Measurements from ENCODE around the gene TCEAL4. TPM values are rescaled to one million over a fixed set of nuclear protein-coding genes. Genes with fewer than 3 reads are reported as not detected.

Gene TCEAL4
- polyA plus RNA-seq (2013), result 75.0 and 80.5 TPM in 2 replicates

GRCh38 chrX:103585411-103586313 is at the start of gene TCEAL4:
Gene TCEAL4, plus strand, starts transcription at chrX:103585515. Its CDS starts 1,161 bp downstream, at chrX:103586676.
- no peak within 1 kb of the TSS for H3K27ac ChIP-seq (ENCODE audit: low read depth, low read length)
- H3K4me1 ChIP-seq (ENCODE audit: control insufficient read depth in 1 of 2, insufficient read depth in 2 of 2, low read length in 2 of 2), result no peaks in the 10 kb centered on the region
- H3K27me3 ChIP-seq (ENCODE audit: insufficient read depth, low read length), result no peaks in the 10 kb centered on the region
- H3K9ac ChIP-seq (ENCODE audit: low read length), result peak within 1 kb of the TSS; percentile 91
- H3K4me2 ChIP-seq (ENCODE audit: low read length), result peak within 1 kb of the TSS; percentile 75
- peak within 1 kb of the TSS; percentile 51 for H2BK5ac ChIP-seq (ENCODE audit: low read depth, low read length, poor library complexity)
- H3K9me3 ChIP-seq (ENCODE audit: insufficient read depth, low read depth, low read length), result no peaks in the 10 kb centered on the region
- H3K79me2 ChIP-seq (ENCODE audit: control insufficient read depth, insufficient read depth, low read length, poor library complexity), result peaks cover 5% of the 10 kb centered on the region
- H2AFZ ChIP-seq (ENCODE audit: insufficient read depth, low read length, poor library complexity), result peak within 1 kb of the TSS; percentile 76
- peak within 1 kb of the TSS; percentile 79 for H4K8ac ChIP-seq (ENCODE audit: low read depth, low read length)
- H2AK5ac ChIP-seq (ENCODE audit: low read length), result no peak within 1 kb of the TSS
- H4K12ac ChIP-seq (ENCODE audit: low read depth, low read length), result peak within 1 kb of the TSS; percentile 12
- H3K23ac ChIP-seq (ENCODE audit: low read length), result no peak within 1 kb of the TSS
- no peak within 1 kb of the TSS for H2BK12ac ChIP-seq (ENCODE audit: low read length)
- peak within 1 kb of the TSS; percentile 49 for H3K4ac ChIP-seq (ENCODE audit: low read depth, low read length)
- H3K18ac ChIP-seq (ENCODE audit: low read length), result peak within 1 kb of the TSS; percentile 65
- peak within 1 kb of the TSS; percentile 31 for H4K91ac ChIP-seq (ENCODE audit: low read depth, low read length)
- H2BK120ac ChIP-seq (ENCODE audit: insufficient read depth, low read length, poor library complexity), result peak within 1 kb of the TSS; percentile 34
- H3K79me1 ChIP-seq (ENCODE audit: low read length), result no peaks in the 10 kb centered on the region
- DNase-seq, result peak; percentile 7 to 40
- H3K14ac ChIP-seq (ENCODE audit: low read length), result no peak within 1 kb of the TSS
- peaks cover 2 to 3% of the 10 kb centered on the region in 2 experiments for H3K36me3 ChIP-seq (ENCODE audit: control insufficient read depth in 1 of 2, insufficient read depth in 2 of 2, low read length in 2 of 2)
- WGBS (ENCODE audit: extremely low coverage, insufficient coverage, insufficient read length), result no CpG with 5 or more reads among the region's 56 CpGs
- peak within 1 kb of the TSS; percentile 98 for H3K4me3 ChIP-seq (ENCODE audit: low read depth, low read length)

DNA sequence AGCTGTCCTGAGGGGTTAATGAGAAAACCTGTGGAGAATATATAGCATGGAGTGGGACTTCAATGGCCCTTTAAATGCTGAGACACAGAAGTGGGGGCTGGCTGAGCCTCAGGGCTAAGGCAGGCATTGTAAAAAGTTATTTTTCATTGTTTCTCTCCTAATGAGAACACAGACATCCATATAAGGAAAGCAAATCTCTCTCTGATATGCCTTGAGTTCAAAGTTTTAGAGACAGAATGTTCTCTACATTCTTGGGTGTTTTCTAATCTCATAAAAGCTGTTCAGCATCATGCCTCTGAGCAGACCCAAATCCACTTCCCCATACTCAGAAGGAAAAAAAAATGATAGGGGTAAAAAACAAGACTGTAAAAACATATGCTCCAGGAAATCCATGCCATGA is 49.2 kb upstream of the TCEAL4 start:
- Histone ChIP-seq H3K36me3 (ENCODE audit: control insufficient read depth in 1 of 2, insufficient read depth in 2 of 2, low read length in 2 of 2) (no peaks in the 10 kb centered on the region), H3K23ac (ENCODE audit: low read length) (no peak overlapping the region), H2AK5ac (ENCODE audit: low read length) (no peak overlapping the region), H2BK5ac (ENCODE audit: low read depth, low read length, poor library complexity) (no peak overlapping the region), H2BK12ac (ENCODE audit: low read length) (no peak overlapping the region), H3K27ac (ENCODE audit: low read depth, low read length) (no peak overlapping the region), H3K18ac (ENCODE audit: low read length) (no peak overlapping the region), H3K79me1 (ENCODE audit: low read length) (no peaks in the 10 kb centered on the region), H2BK120ac (ENCODE audit: insufficient read depth, low read length, poor library complexity) (no peak overlapping the region), H3K14ac (ENCODE audit: low read length) (no peak overlapping the region), H3K4me3 (ENCODE audit: low read depth, low read length) (no peak overlapping the region), H3K4me1 (ENCODE audit: control insufficient read depth in 1 of 2, insufficient read depth in 2 of 2, low read length in 2 of 2) (peaks cover 2 to 4% of the 10 kb centered on the region in 2 experiments), H3K27me3 (ENCODE audit: insufficient read depth, low read length) (no peaks in the 10 kb centered on the region), H3K79me2 (ENCODE audit: control insufficient read depth, insufficient read depth, low read length, poor library complexity) (no peaks in the 10 kb centered on the region), H4K8ac (ENCODE audit: low read depth, low read length) (no peak overlapping the region), H3K4ac (ENCODE audit: low read depth, low read length) (no peak overlapping the region), H4K91ac (ENCODE audit: low read depth, low read length) (no peak overlapping the region), H2AFZ (ENCODE audit: insufficient read depth, low read length, poor library complexity) (no peak overlapping the region), H3K9ac (ENCODE audit: low read length) (no peak overlapping the region), H4K12ac (ENCODE audit: low read depth, low read length) (no peak overlapping the region), H3K9me3 (ENCODE audit: insufficient read depth, low read depth, low read length) (no peaks in the 10 kb centered on the region), H3K4me2 (ENCODE audit: low read length) (no peak overlapping the region)
- DNase-seq, result peak; percentile 14 to 73

DNA sequence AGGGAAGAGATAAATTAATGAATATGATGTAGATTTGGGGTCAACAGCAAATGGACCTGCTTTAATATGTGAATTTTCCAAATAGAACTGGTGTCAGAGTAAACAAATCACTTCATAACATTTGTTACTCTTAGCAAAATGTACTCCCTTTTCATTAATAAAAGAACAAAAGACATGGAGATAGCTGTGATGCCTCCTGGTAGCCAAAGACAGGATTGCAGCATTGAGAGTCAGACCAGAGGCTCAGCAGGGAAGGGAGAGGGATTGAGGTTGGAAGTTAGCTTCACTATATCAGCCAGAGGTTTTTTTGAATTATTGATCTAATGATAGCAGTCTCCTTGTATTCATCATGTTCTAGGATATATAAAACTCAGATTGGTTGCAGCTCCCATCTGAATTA is 48.6 kb upstream of the TCEAL4 start:
- H2AK5ac ChIP-seq (ENCODE audit: low read length), result no peak overlapping the region
- H3K18ac ChIP-seq (ENCODE audit: low read length), result no peak overlapping the region
- H4K12ac ChIP-seq (ENCODE audit: low read depth, low read length), result no peak overlapping the region
- no peaks in the 10 kb centered on the region for H3K79me1 ChIP-seq (ENCODE audit: low read length)
- no peaks in the 10 kb centered on the region for H3K27me3 ChIP-seq (ENCODE audit: insufficient read depth, low read length)
- no peak overlapping the region for H2BK5ac ChIP-seq (ENCODE audit: low read depth, low read length, poor library complexity)
- H3K4me1 ChIP-seq (ENCODE audit: control insufficient read depth in 1 of 2, insufficient read depth in 2 of 2, low read length in 2 of 2), result peaks cover 2 to 4% of the 10 kb centered on the region in 2 experiments
- H3K9me3 ChIP-seq (ENCODE audit: insufficient read depth, low read depth, low read length), result no peaks in the 10 kb centered on the region
- H3K4ac ChIP-seq (ENCODE audit: low read depth, low read length), result no peak overlapping the region
- H3K36me3 ChIP-seq (ENCODE audit: control insufficient read depth in 1 of 2, insufficient read depth in 2 of 2, low read length in 2 of 2), result no peaks in the 10 kb centered on the region
- H3K23ac ChIP-seq (ENCODE audit: low read length), result no peak overlapping the region
- H3K27ac ChIP-seq (ENCODE audit: low read depth, low read length), result no peak overlapping the region
- no peak overlapping the region for H4K8ac ChIP-seq (ENCODE audit: low read depth, low read length)
- no peak overlapping the region for H2BK12ac ChIP-seq (ENCODE audit: low read length)
- no peak overlapping the region for H2AFZ ChIP-seq (ENCODE audit: insufficient read depth, low read length, poor library complexity)
- no peak overlapping the region for H2BK120ac ChIP-seq (ENCODE audit: insufficient read depth, low read length, poor library complexity)
- peak in 1 of 2 donors; percentile 48 for DNase-seq
- no peak overlapping the region for H3K4me2 ChIP-seq (ENCODE audit: low read length)
- no peaks in the 10 kb centered on the region for H3K79me2 ChIP-seq (ENCODE audit: control insufficient read depth, insufficient read depth, low read length, poor library complexity)
- no peak overlapping the region for H3K4me3 ChIP-seq (ENCODE audit: low read depth, low read length)
- no peak overlapping the region for H4K91ac ChIP-seq (ENCODE audit: low read depth, low read length)
- no peak overlapping the region for H3K14ac ChIP-seq (ENCODE audit: low read length)
- H3K9ac ChIP-seq (ENCODE audit: low read length), result no peak overlapping the region

GRCh38 chrX:103537871-103538387 is 47.4 kb upstream of the TCEAL4 start:
- Histone ChIP-seq H2BK5ac (ENCODE audit: low read depth, low read length, poor library complexity) (no peak overlapping the region), H2AFZ (ENCODE audit: insufficient read depth, low read length, poor library complexity) (no peak overlapping the region)

More at GRCh38 chrX:103537871-103538387, 47.4 kb upstream of the TCEAL4 start:
- Histone ChIP-seq H3K36me3 (ENCODE audit: control insufficient read depth in 1 of 2, insufficient read depth in 2 of 2, low read length in 2 of 2) (no peaks in the 10 kb centered on the region), H3K23ac (ENCODE audit: low read length) (no peak overlapping the region), H2AK5ac (ENCODE audit: low read length) (no peak overlapping the region), H2BK120ac (ENCODE audit: insufficient read depth, low read length, poor library complexity) (no peak overlapping the region), H4K12ac (ENCODE audit: low read depth, low read length) (no peak overlapping the region), H3K4ac (ENCODE audit: low read depth, low read length) (no peak overlapping the region), H2BK12ac (ENCODE audit: low read length) (no peak overlapping the region), H3K4me1 (ENCODE audit: control insufficient read depth in 1 of 2, insufficient read depth in 2 of 2, low read length in 2 of 2) (peaks cover 2 to 4% of the 10 kb centered on the region in 2 experiments), H3K18ac (ENCODE audit: low read length) (no peak overlapping the region), H3K9ac (ENCODE audit: low read length) (no peak overlapping the region), H3K14ac (ENCODE audit: low read length) (no peak overlapping the region), H3K4me2 (ENCODE audit: low read length) (no peak overlapping the region), H4K8ac (ENCODE audit: low read depth, low read length) (no peak overlapping the region), H3K79me2 (ENCODE audit: control insufficient read depth, insufficient read depth, low read length, poor library complexity) (no peaks in the 10 kb centered on the region), H3K4me3 (ENCODE audit: low read depth, low read length) (no peak overlapping the region), H4K91ac (ENCODE audit: low read depth, low read length) (no peak overlapping the region), H3K27ac (ENCODE audit: low read depth, low read length) (no peak overlapping the region), H3K79me1 (ENCODE audit: low read length) (no peaks in the 10 kb centered on the region), H3K9me3 (ENCODE audit: insufficient read depth, low read depth, low read length) (no peaks in the 10 kb centered on the region), H3K27me3 (ENCODE audit: insufficient read depth, low read length) (no peaks in the 10 kb centered on the region)
- WGBS (ENCODE audit: extremely low coverage, insufficient coverage, insufficient read length), result no CpG with 5 or more reads among the region's 3 CpGs
- DNase-seq, result peak; percentile 54 to 88
